ENCODE results near the gene SCO1.
A peak's percentile ranks its signal among the peaks of the same experiment; 100 is the strongest.

The SCO1 gene

GRCh38 chr17:10651927-10652326, 45.4 kb downstream of the SCO1 start:
- DNase-seq: no peak

- DNase-seq: no peak
These were observed 47.7 kb downstream of the SCO1 start for GRCh38 chr17:10649602-10650001.

- DNase-seq: no peak
These were observed 48.4 kb downstream of the SCO1 start for GRCh38 chr17:10648956-10649355.

- DNase-seq: no peak
These were observed 49.0 kb downstream of the SCO1 start for GRCh38 chr17:10648381-10648780.

- peak; percentile 7 for DNase-seq
These were observed 50.8 kb downstream of the SCO1 start for GRCh38 chr17:10646392-10646990.

- DNase-seq: no peak
These were observed 56.9 kb downstream of the SCO1 start for GRCh38 chr17:10640475-10640874.

- DNase-seq: no peak
These were observed 59.2 kb downstream of the SCO1 start for GRCh38 chr17:10638151-10638550.

- DNase-seq: no peak
These were observed 62.0 kb downstream of the SCO1 start for GRCh38 chr17:10635290-10635689.

- DNase-seq: no peak
These were observed 63.5 kb downstream of the SCO1 start for GRCh38 chr17:10633738-10634379.

- no peak for DNase-seq
These were observed 65.6 kb downstream of the SCO1 start for GRCh38 chr17:10631701-10632100.

- no peak for DNase-seq
These were observed 66.2 kb downstream of the SCO1 start for GRCh38 chr17:10631048-10631700.

- DNase-seq: no peak
These were observed 67.6 kb downstream of the SCO1 start for GRCh38 chr17:10629706-10630105.

- no peak for DNase-seq
These were observed 68.6 kb downstream of the SCO1 start for GRCh38 chr17:10628756-10629155.

- no peak for DNase-seq
These were observed 70.9 kb downstream of the SCO1 start for GRCh38 chr17:10626390-10626789.

- DNase-seq: no peak
These were observed 72.4 kb downstream of the SCO1 start for GRCh38 chr17:10624969-10625368.

- DNase-seq: no peak
These were observed 73.5 kb downstream of the SCO1 start for GRCh38 chr17:10623737-10624338.

GRCh38 chr17:10622617-10623485, 74.5 kb downstream of the SCO1 start:
- DNase-seq: no peak
